ENCODE results near the gene ABCD1.

The ABCD1 gene

GRCh38 chrX:153719701-153720100, 5.0 kb upstream of the ABCD1 start:
- no peaks in the 10 kb centered on the region for H3K27me3 ChIP-seq (ENCODE audit: insufficient read depth, poor library complexity, severe bottlenecking)
- no peak for ATAC-seq (ENCODE audit: low read depth)
- no peaks in the 10 kb centered on the region for H3K4me1 ChIP-seq (ENCODE audit: insufficient read depth, poor library complexity, severe bottlenecking)
- H3K4me3 ChIP-seq (ENCODE audit: severe bottlenecking), result no peak overlapping the region
- H3K27ac ChIP-seq (ENCODE audit: poor library complexity, severe bottlenecking), result no peak overlapping the region
- no peaks in the 10 kb centered on the region for H3K9me3 ChIP-seq (ENCODE audit: severe bottlenecking)
- DNase-seq (ENCODE audit: low spot score), result no peak
- no peak for TF ChIP-seq CTCF (IDR thresholded peaks at IDR 0.05; ENCODE audit: poor library complexity, severe bottlenecking)
- H3K36me3 ChIP-seq (ENCODE audit: low read depth), result peaks cover 68% of the 10 kb centered on the region

GRCh38 chrX:153722704-153723350, 1.8 kb upstream of the ABCD1 start:
- no peak for DNase-seq (ENCODE audit: low spot score)
- no peaks in the 10 kb centered on the region for H3K9me3 ChIP-seq (ENCODE audit: severe bottlenecking)

GRCh38 chrX:153723351-153724251, 1.1 kb upstream of the ABCD1 start:
- H3K4me3 ChIP-seq (ENCODE audit: severe bottlenecking), result peak overlapping the region; percentile 73
- peaks cover 12% of the 10 kb centered on the region for H3K4me1 ChIP-seq (ENCODE audit: insufficient read depth, poor library complexity, severe bottlenecking)
- peaks cover 40% of the 10 kb centered on the region for H3K36me3 ChIP-seq (ENCODE audit: low read depth)
- TF ChIP-seq CTCF (IDR thresholded peaks at IDR 0.05; ENCODE audit: poor library complexity, severe bottlenecking), result peak; percentile 40
- H3K27me3 ChIP-seq (ENCODE audit: insufficient read depth, poor library complexity, severe bottlenecking), result no peaks in the 10 kb centered on the region
- DNase-seq (ENCODE audit: low spot score), result no peak
- no peaks in the 10 kb centered on the region for H3K9me3 ChIP-seq (ENCODE audit: severe bottlenecking)
- H3K27ac ChIP-seq (ENCODE audit: poor library complexity, severe bottlenecking), result peak overlapping the region; percentile 83
- ATAC-seq (ENCODE audit: low read depth), result peak; percentile 38

More at GRCh38 chrX:153722704-153723350, 1.8 kb upstream of the ABCD1 start:
- TF ChIP-seq CTCF (IDR thresholded peaks at IDR 0.05; ENCODE audit: poor library complexity, severe bottlenecking), result no peak
- Histone ChIP-seq H3K4me3 (ENCODE audit: severe bottlenecking) (peak overlapping the region; percentile 73), H3K27ac (ENCODE audit: poor library complexity, severe bottlenecking) (peak overlapping the region; percentile 83), H3K36me3 (ENCODE audit: low read depth) (peaks cover 45% of the 10 kb centered on the region), H3K27me3 (ENCODE audit: insufficient read depth, poor library complexity, severe bottlenecking) (no peaks in the 10 kb centered on the region), H3K4me1 (ENCODE audit: insufficient read depth, poor library complexity, severe bottlenecking) (peaks cover 12% of the 10 kb centered on the region)
- ATAC-seq (ENCODE audit: low read depth), result no peak; the same call in 2 of the 3 replicates

GRCh38 chrX:153725039-153725831, 579 bp downstream of the ABCD1 start:
- Histone ChIP-seq H3K9me3 (ENCODE audit: severe bottlenecking) (no peaks in the 10 kb centered on the region), H3K27me3 (ENCODE audit: insufficient read depth, poor library complexity, severe bottlenecking) (no peaks in the 10 kb centered on the region), H3K4me1 (ENCODE audit: insufficient read depth, poor library complexity, severe bottlenecking) (peaks cover 12% of the 10 kb centered on the region), H3K36me3 (ENCODE audit: low read depth) (peaks cover 25% of the 10 kb centered on the region), H3K4me3 (ENCODE audit: severe bottlenecking) (peak overlapping the region; percentile 73), H3K27ac (ENCODE audit: poor library complexity, severe bottlenecking) (peak overlapping the region; percentile 83)
- no peak for DNase-seq (ENCODE audit: low spot score)
- TF ChIP-seq CTCF (IDR thresholded peaks at IDR 0.05; ENCODE audit: poor library complexity, severe bottlenecking), result no peak
- no peak for ATAC-seq (ENCODE audit: low read depth)

Data from RWPE2 (cell line).